ENCODE results near the gene PLEKHM2. TPM values are rescaled to one million over a fixed set of nuclear protein-coding genes. Genes with fewer than 3 reads are reported as not detected.

PLEKHM2 gene
- total RNA-seq, 2 experiments from 2014 or later = 48.2 to 50.1 TPM

GRCh38 chr1:15657021-15657420, 27.1 kb upstream of the PLEKHM2 start:
- DNase-seq (no peak), ATAC-seq (no peak)
- ChIA-PET CTCF (no interaction called here), POLR2A (no interaction called here)
- H3K27me3 Mint-ChIP-seq = no peaks in the 10 kb centered on the region
- no peaks in the 10 kb centered on the region for H3K4me1 Mint-ChIP-seq
- peak overlapping the region; percentile 19 for H3K27ac Mint-ChIP-seq
- H3K4me3 Mint-ChIP-seq = no peak overlapping the region
- no peaks in the 10 kb centered on the region for H3K9me3 Mint-ChIP-seq (ENCODE audit: low read depth)
- intact Hi-C loops (cut with DNase I, micrococcal nuclease) = no loop called here
- H3K36me3 Mint-ChIP-seq (ENCODE audit: low read depth) = peaks cover 51% of the 10 kb centered on the region

GRCh38 chr1:15660151-15660550, 24.0 kb upstream of the PLEKHM2 start:
- Mint-ChIP-seq H3K27me3 (no peaks in the 10 kb centered on the region), H3K27ac (no peak overlapping the region), H3K4me1 (no peaks in the 10 kb centered on the region), H3K36me3 (ENCODE audit: low read depth) (peaks cover 49% of the 10 kb centered on the region), H3K9me3 (ENCODE audit: low read depth) (no peaks in the 10 kb centered on the region), H3K4me3 (no peak overlapping the region)
- DNase-seq (no peak), ATAC-seq (no peak)
- intact Hi-C loops (cut with DNase I, micrococcal nuclease) = no loop called here
- POLR2A ChIA-PET = no interaction called here
- CTCF ChIA-PET = interaction anchor here (1.1 kb wide), 1 partner anchor 38 kb away, joined by 3 read pairs; no protein-coding TSS in a partner anchor

- ChIA-PET POLR2A (no interaction called here), CTCF (interaction anchor here (0.8 to 1.2 kb wide), 2 partner anchors 9 to 420 kb away, joined by 3 read pairs; no protein-coding TSS in a partner anchor)
- ATAC-seq (no peak), DNase-seq (no peak)
- H3K4me1 Mint-ChIP-seq = no peaks in the 10 kb centered on the region
- H3K27me3 Mint-ChIP-seq = no peaks in the 10 kb centered on the region
- peak overlapping the region; percentile 59 for H3K27ac Mint-ChIP-seq
- intact Hi-C loops (cut with DNase I, micrococcal nuclease) = no loop called here
- H3K9me3 Mint-ChIP-seq (ENCODE audit: low read depth) = no peaks in the 10 kb centered on the region
- H3K4me3 Mint-ChIP-seq = no peak overlapping the region
- H3K36me3 Mint-ChIP-seq (ENCODE audit: low read depth) = peaks cover 36% of the 10 kb centered on the region
Observed at GRCh38 chr1:15662477-15662876, 21.6 kb upstream of the PLEKHM2 start.

- Mint-ChIP-seq H3K4me1 (no peaks in the 10 kb centered on the region), H3K9me3 (ENCODE audit: low read depth) (no peaks in the 10 kb centered on the region), H3K27me3 (no peaks in the 10 kb centered on the region), H3K4me3 (no peak overlapping the region), H3K36me3 (ENCODE audit: low read depth) (peaks cover 34% of the 10 kb centered on the region), H3K27ac (no peak overlapping the region)
- no peak for DNase-seq
- POLR2A ChIA-PET = no interaction called here
- CTCF ChIA-PET = interaction anchor here (0.7 to 1.0 kb wide), 3 partner anchors 17 to 152 kb away, joined by 3 to 4 read pairs (median 3); no protein-coding TSS in a partner anchor
- ATAC-seq = no peak
- intact Hi-C loops (cut with DNase I, micrococcal nuclease) = no loop called here
Observed at GRCh38 chr1:15663925-15664324, 20.2 kb upstream of the PLEKHM2 start.

- H3K4me3 Mint-ChIP-seq = no peak overlapping the region
- DNase-seq (no peak), ATAC-seq (no peak)
- H3K4me1 Mint-ChIP-seq = no peaks in the 10 kb centered on the region
- H3K9me3 Mint-ChIP-seq (ENCODE audit: low read depth) = no peaks in the 10 kb centered on the region
- ChIA-PET POLR2A (no interaction called here), CTCF (interaction anchor here (0.8 to 3.0 kb wide), 2 partner anchors 13 to 120 kb away, joined by 4 to 11 read pairs; no protein-coding TSS in a partner anchor)
- no peak overlapping the region for H3K27ac Mint-ChIP-seq
- no peaks in the 10 kb centered on the region for H3K27me3 Mint-ChIP-seq
- peaks cover 4% of the 10 kb centered on the region for H3K36me3 Mint-ChIP-seq (ENCODE audit: low read depth)
- intact Hi-C loops (cut with DNase I, micrococcal nuclease) = no loop called here
Observed at GRCh38 chr1:15667362-15667761, 16.8 kb upstream of the PLEKHM2 start.

- H3K27ac Mint-ChIP-seq = peak overlapping the region; percentile 5
- CTCF ChIA-PET = interaction anchor here (0.8 to 1.4 kb wide), 2 partner anchors 14 to 120 kb away, joined by 4 to 7 read pairs; no protein-coding TSS in a partner anchor
- H3K4me3 Mint-ChIP-seq = no peak overlapping the region
Observed at GRCh38 chr1:15668089-15668754, 15.9 kb upstream of the PLEKHM2 start.

GRCh38 chr1:15669074-15669473, 15.0 kb upstream of the PLEKHM2 start:
- Mint-ChIP-seq H3K9me3 (ENCODE audit: low read depth) (no peaks in the 10 kb centered on the region), H3K36me3 (ENCODE audit: low read depth) (no peaks in the 10 kb centered on the region), H3K4me3 (no peak overlapping the region), H3K4me1 (no peaks in the 10 kb centered on the region), H3K27me3 (no peaks in the 10 kb centered on the region), H3K27ac (no peak overlapping the region)
- ATAC-seq (no peak), DNase-seq (no peak)
- POLR2A ChIA-PET = no interaction called here
- intact Hi-C loops (cut with DNase I, micrococcal nuclease) = no loop called here
- CTCF ChIA-PET = interaction anchor here (0.9 to 1.4 kb wide), 2 partner anchors 15 to 16 kb away, joined by 3 to 7 read pairs; no protein-coding TSS in a partner anchor

More at GRCh38 chr1:15668089-15668754, 15.9 kb upstream of the PLEKHM2 start:
- H3K36me3 Mint-ChIP-seq (ENCODE audit: low read depth) = peaks cover 1% of the 10 kb centered on the region
- intact Hi-C loops (cut with DNase I, micrococcal nuclease) = no loop called here
- H3K27me3 Mint-ChIP-seq = no peaks in the 10 kb centered on the region
- H3K9me3 Mint-ChIP-seq (ENCODE audit: low read depth) = no peaks in the 10 kb centered on the region
- DNase-seq = no peak
- POLR2A ChIA-PET = no interaction called here
- no peak for ATAC-seq
- no peaks in the 10 kb centered on the region for H3K4me1 Mint-ChIP-seq

GRCh38 chr1:15669864-15670263, 14.3 kb upstream of the PLEKHM2 start:
- Mint-ChIP-seq H3K27me3 (no peaks in the 10 kb centered on the region), H3K4me1 (no peaks in the 10 kb centered on the region), H3K36me3 (ENCODE audit: low read depth) (no peaks in the 10 kb centered on the region), H3K4me3 (no peak overlapping the region), H3K27ac (no peak overlapping the region), H3K9me3 (ENCODE audit: low read depth) (no peaks in the 10 kb centered on the region)
- DNase-seq (no peak), ATAC-seq (no peak)
- ChIA-PET CTCF (interaction anchor here (0.7 to 1.2 kb wide), 2 partner anchors 9 to 28 kb away, joined by 3 read pairs; no protein-coding TSS in a partner anchor), POLR2A (no interaction called here)
- intact Hi-C loops (cut with DNase I, micrococcal nuclease) = no loop called here

GRCh38 chr1:15671430-15671829, 12.7 kb upstream of the PLEKHM2 start:
- CTCF ChIA-PET = no interaction called here
- no peak overlapping the region for H3K4me3 Mint-ChIP-seq
- DNase-seq (no peak), ATAC-seq (no peak)
- no peaks in the 10 kb centered on the region for H3K9me3 Mint-ChIP-seq (ENCODE audit: low read depth)
- H3K27ac Mint-ChIP-seq = no peak overlapping the region
- H3K27me3 Mint-ChIP-seq = no peaks in the 10 kb centered on the region
- no peaks in the 10 kb centered on the region for H3K36me3 Mint-ChIP-seq (ENCODE audit: low read depth)
- no peaks in the 10 kb centered on the region for H3K4me1 Mint-ChIP-seq
- intact Hi-C loops (cut with DNase I, micrococcal nuclease) = no loop called here
- POLR2A ChIA-PET = no interaction called here

GRCh38 chr1:15674386-15675159, 9.5 kb upstream of the PLEKHM2 start:
- POLR2A ChIA-PET = no interaction called here
- H3K36me3 Mint-ChIP-seq (ENCODE audit: low read depth) = no peaks in the 10 kb centered on the region
- H3K27ac Mint-ChIP-seq = no peak overlapping the region

GRCh38 chr1:15676010-15676409, 8.1 kb upstream of the PLEKHM2 start:
- Mint-ChIP-seq H3K27ac (no peak overlapping the region), H3K36me3 (ENCODE audit: low read depth) (no peaks in the 10 kb centered on the region), H3K4me3 (no peak overlapping the region), H3K4me1 (peaks cover 19% of the 10 kb centered on the region), H3K9me3 (ENCODE audit: low read depth) (no peaks in the 10 kb centered on the region), H3K27me3 (no peaks in the 10 kb centered on the region)
- ATAC-seq (no peak), DNase-seq (no peak)
- POLR2A ChIA-PET = no interaction called here
- intact Hi-C loops (cut with DNase I, micrococcal nuclease) = loop anchor here in 1 of 2 experiments (5.0 kb wide), 1 partner anchor 149 kb away; the partner anchor contains the start of gene DNAJC16
- CTCF ChIA-PET = interaction anchor here (1.6 kb wide), 1 partner anchor 10 kb away, joined by 7 read pairs; no protein-coding TSS in a partner anchor

More at GRCh38 chr1:15674386-15675159, 9.5 kb upstream of the PLEKHM2 start:
- Mint-ChIP-seq H3K4me1 (peaks cover 4% of the 10 kb centered on the region), H3K9me3 (ENCODE audit: low read depth) (no peaks in the 10 kb centered on the region), H3K27me3 (no peaks in the 10 kb centered on the region), H3K4me3 (no peak overlapping the region)
- ATAC-seq = no peak
- CTCF ChIA-PET = interaction anchor here (0.6 kb wide), 1 partner anchor 288 kb away, joined by 3 read pairs; no protein-coding TSS in a partner anchor
- DNase-seq = no peak
- intact Hi-C loops (cut with DNase I, micrococcal nuclease) = loop anchor here in 1 of 2 experiments (5.0 kb wide), 1 partner anchor 147 kb away; the partner anchor contains the start of gene DNAJC16

Measured in activated CD4-positive, alpha-beta T cell treated with anti-CD3 and anti-CD28 coated beads for 36 hours (primary cell).